Measurements from ENCODE around the gene STK39.

STK39 gene

DNA sequence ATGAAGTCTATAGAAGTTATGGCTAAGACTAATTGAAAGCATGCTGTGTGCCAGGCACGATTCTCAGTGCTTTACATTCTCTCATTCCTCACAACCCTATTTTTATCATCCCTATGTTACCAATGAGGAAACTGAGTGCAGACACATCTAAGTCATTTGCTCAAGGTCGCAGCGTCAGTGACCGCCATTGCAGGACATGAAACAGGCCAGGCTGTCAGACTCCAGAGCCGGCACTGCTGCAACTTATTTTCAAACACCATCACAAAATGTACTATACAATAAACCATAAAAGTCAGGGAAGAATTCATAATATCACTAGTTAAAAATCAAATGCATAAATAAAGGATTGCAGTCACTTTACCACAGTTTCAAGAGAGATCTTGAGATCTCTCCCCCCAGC, 5.6 kb downstream of the STK39 start:
- no peak for DNase-seq

DNA sequence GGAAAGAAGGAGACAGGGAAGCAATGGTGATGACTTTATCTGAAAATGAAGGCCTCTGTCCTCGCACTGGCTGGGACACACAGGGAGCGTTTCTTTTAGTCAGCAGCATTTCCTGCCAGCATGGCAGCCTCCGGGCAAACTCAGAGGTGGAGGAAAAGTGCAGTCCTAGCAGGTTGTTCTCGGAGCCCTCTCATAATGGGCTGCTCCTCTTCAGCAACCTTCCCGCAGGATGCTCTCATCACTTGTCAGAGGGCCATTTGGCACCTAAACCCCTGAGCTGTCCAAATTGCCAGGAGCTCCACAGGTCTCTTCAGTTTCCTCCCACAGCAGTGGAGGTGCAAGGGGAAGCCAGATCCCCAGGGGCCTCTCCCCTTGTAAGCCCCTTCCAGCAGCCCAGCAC, 6.2 kb downstream of the STK39 start:
- DNase-seq = no peak

DNA sequence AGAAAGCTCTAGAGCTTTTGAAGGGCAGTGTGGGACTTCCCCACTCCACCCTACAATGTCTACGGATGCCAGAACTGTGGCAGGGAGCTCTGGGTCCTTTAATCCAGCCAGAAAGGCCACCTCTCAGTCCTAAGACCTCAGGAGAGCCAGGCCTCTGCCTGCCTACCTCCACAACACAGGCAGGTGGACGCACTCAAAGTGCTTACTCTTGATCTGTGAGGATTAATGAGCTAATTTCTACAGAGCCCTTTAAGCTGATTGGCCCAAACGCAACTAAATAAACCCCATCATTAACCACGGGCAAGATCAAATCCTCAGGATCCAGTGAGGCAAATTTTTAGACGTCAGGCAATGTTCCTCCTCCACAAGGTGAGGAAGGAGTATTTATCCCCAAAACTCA, 8.1 kb downstream of the STK39 start:
- DNase-seq = no peak

DNA sequence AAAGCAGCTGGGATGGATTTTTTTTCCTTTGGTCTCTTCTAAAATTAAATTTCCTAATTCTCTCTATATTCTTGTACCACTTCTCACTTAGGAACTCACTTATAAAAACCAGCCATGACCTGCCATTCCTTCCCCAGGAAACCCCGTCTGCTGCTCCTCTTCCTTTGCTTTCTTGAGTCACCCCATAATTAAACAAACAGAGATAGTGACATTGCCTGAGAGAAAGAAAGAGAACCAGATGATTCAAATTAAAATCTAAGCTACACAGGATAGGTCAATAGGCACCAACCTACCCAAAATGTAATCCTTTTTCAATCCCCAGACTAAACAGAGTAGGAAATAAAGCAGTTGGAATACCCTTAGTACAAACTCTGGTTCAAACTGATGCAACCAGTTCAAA, 9.7 kb downstream of the STK39 start:
- no peak for DNase-seq

DNA sequence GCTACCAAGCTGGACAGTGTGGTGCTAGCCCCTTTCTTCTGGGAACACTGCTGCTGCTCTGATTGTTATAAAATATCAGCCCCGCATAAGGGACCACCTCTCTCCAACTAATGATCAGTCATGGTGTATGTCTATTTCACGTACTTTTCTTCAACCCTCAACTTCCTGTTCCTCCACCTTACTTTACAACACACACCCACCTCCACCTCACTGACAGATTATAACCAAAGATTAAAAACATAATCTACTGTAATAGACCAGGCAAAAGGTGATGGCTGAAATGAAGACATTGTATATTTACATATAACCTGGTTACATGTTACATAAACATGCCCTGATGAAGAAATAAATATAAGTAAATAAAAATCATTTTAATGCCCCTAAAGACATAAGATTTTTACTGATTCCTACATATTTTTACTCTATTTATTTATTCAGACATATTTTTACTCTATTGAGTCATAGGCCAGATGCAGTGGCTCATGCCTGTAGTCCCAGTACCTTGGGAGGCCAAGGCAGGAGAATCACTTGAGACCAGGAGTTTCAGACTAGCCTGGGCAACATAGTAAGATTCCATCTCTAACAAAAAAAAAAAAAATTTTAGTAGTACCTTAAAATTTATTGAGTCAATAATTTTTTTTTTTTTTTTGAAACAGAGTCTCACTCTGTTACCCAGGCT, 12.8 kb downstream of the STK39 start:
- no peak for DNase-seq

DNA sequence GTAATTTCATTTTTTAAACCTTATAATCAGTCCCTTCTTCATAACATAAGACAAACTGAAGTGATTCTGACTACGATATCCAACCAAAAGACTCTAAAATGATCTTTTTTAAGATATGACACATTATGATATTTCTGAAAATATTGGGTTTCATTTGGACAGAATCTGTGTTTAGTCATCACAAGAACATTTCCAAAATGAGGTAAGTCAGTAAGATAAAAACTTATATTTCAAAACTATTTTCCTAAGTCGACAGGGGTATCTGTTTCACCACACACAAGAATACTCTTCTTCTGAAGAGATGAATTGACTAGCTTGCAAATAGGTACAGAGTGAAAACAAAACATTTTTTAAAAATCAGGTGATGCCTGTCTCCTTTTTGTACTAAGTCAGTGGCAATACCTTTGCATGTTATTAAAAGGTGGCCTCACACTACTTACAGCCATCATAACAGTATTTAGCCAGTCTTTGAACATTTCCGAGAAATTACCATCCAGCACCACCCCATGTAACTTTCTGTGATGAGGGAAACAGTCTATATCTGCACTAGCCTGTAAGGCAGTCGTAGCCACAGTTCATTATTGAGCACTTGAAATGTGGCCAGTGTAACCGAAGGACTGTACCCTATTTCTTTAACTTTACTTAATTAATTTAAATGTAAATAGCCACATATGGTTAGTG, 13.5 kb downstream of the STK39 start:
- no peak for DNase-seq

DNA sequence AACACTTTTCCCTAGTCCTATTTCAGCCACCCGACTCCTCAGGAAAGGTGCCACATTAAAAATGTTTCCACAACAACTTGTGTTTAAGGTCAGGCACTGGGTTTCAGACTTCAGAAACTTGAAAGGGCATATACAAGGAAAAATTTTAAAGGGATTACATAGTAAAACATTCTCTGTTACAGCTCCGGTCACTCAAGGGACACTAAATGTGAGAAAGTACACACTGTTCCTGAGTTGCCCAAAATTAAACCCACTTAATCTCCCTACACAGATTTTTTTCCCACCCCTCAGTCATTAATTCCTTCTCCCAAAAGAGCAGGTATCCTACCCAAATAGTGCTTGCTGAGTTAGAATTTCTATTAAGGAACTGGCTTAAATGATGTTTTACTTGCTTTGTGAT, 14.2 kb downstream of the STK39 start:
- DNase-seq = no peak

DNA sequence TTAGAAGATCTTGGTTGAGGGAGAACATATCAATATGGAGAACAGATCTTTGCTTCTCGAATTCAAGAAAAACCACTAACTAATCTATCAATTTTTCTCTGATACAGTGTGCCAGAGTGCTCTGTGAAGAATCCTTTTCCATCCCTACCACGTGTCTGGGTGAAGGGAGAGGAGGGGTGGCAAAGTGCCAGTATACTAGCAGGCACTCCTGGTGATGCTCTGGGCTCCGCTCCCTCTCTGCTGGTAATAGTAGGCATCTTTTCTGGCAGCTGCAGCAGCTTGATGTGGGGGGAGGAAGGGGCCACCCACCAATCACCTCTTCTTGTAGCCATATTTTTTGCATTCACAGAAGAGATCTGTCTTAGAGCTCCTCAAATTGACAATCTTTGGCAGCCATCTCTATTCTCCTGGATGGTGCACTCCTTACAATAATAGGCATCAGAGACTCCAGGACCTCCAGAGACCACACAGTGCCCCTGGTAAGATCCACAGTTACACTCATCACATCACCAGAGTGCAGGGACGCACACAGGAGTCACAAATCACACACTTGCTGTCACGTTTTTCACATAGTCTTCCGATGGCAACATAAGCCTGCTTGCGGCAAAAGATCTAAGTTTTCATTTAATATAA, 15.7 kb downstream of the STK39 start:
- DNase-seq = no peak

- DNase-seq = no peak
These were observed 17.0 kb downstream of the STK39 start for GRCh38 chr2:168230389-168230788.

- no peak for DNase-seq
These were observed 23.0 kb downstream of the STK39 start for GRCh38 chr2:168224346-168224745.

DNA sequence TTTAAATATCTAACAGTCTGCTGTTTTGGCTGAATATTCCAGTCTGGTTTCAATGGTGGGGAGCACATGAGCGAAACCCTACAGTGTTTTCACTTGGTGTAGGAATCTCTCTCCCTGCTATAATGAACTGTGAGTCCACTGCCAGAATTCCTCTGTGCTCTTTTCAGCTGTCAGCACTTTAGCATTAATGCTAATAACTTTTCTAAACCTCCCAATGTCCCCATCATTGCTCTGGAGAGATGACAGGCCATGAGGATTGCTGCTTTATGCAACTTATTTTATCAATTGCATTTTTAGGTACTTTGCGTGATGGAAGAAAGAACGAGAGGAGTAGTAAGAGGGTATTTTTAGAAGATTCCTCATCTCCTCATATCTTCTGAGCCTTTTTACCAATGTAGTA, 25.3 kb downstream of the STK39 start:
- no peak for DNase-seq

DNA sequence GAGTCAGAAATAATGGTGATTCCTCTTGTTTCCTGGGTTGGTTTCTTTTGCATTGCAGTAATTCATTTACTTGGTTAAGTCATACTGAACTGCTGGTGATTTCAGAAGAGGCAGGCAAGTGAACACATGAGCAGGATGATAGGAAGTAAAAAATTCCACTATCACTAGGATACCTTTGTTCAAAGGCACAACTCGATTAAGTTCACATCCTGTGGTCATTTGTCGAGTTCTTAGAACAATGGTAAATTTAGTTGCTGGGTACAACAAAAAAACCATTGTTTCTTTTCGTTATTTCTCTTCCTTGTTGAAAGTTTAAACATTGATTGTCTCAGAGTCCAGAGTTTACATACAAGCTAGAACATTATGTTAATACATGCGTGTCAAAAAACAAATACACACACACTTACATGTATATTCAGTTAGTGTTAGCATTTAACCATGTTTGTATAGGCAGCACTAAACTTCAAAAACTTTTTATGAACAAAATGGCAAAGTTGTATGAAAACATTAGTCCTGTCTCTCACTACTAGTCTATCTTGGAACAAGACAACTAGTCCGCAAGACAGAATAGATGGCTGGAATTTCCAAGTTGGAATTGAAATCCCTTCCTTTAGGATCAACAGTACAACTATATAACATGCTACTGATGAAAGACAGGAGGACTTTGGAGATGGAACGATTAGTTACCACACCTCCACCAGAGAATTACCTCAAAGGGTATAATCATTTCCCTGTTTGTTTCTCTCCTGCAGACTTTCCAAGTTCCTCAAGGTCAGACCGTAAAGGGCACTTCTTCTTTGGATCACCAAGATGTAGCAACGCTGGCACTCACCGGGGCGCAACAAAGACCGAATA, 26.2 kb downstream of the STK39 start:
- no peak for DNase-seq

DNA sequence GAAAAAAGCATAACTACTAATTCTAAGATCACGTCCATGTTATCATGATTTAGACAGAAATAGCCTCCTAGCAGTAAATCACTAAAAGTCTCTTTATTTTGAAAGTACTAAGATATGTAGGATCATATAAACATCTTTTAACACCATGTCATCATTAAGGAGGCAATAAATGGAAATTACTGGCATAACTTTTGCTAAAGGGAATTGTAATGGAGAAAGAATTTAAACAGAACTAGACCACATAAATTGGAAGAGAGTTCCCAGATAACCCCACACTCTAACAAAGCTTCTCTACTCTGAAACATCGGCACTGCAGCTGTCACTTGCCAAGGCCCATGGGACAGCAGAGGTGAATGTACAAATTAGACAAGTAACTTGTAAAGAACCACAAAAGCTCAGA, 29.5 kb downstream of the STK39 start:
- no peak for DNase-seq

GRCh38 chr2:168216351-168217005, 30.9 kb downstream of the STK39 start:
- no peak for DNase-seq

GRCh38 chr2:168215813-168216212, 31.6 kb downstream of the STK39 start:
- DNase-seq = no peak

DNA sequence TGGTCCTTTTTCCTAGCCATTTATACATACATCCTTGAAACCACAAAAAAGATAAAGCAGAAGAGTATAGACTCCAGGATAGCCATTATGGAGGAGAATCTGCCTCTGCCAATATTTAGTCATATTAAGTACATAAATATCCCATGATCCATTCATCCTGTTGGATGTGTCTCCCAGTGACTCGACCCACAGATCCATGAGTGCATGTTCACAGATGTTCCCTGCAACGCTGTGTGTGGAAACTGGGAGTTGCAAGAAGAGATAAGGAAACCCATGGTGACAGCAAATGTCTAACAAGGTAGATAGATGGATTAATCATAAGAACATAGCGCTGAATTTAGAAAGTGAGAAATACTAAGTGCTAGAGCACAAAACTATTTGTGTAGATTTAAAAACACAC, 34.5 kb downstream of the STK39 start:
- no peak for DNase-seq

GRCh38 chr2:168212167-168212566, 35.2 kb downstream of the STK39 start:
- no peak for DNase-seq

- no peak for DNase-seq
These were observed 35.7 kb downstream of the STK39 start for GRCh38 chr2:168211664-168212163.

- no peak for DNase-seq
These were observed 36.4 kb downstream of the STK39 start for GRCh38 chr2:168210895-168211570.

DNA sequence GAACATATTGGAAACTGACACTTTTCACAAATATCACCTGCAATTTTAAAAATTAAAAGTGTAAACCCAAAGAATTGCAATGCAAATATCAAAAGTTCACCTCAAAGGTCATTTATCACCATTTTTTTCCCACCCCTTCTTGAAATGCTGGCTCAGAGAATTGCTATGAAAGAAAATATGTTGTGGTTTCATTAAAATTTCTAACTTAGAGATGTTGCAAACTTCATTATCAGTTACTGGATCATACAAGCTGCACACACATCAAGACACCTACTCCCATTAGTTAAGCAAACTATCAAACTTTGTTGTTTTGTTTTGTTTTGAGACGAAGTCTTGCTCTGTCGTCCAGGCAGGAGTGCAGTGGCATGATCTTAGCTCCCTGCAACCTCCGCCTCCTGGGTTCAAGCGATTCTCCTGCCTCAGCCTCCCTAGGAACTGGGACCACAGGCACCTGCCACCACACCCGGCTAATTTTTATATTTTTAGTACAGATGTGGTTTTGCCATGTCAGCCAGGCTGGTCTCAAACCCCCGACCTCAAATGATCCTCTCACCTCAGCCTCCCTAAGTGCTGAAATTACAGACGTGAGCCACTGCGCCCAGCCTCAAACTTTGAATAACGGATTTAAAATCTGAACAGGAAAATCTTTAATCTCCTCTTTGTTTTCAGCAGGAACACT, 37.0 kb downstream of the STK39 start:
- no peak for DNase-seq

DNA sequence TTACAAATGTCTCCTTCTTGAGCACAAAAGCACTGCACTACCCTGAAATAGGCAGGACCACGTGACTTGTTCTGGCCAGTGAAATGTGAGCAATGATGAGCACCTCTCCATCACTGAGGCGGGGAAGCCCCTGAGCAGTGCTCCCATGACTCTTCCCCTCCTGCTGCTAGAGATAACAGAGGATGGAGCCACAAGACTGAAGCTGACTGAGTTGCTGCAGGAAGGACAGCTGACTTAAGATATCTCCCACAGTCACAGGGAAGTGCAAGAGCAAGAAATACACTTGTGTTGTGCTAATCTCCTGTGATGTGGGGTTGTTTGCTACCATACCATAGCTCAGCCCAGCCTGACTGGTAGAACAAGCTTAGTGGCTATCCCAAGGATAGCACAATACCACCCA, 38.7 kb downstream of the STK39 start:
- no peak for DNase-seq

GRCh38 chr2:168207851-168208250, 39.5 kb downstream of the STK39 start:
- DNase-seq = no peak

Measured in NCI-H1048 (cell line).